Globus pallidus (tissue), 1 donor: ENCODE measurements around the gene ANXA2.
"Not testable (repeated sequence)": the region's sequence is repeated elsewhere in the genome, so short reads cannot be mapped to it uniquely, and the experiment has no call there.

ENCODE experiments used
- DNase-seq: peaks from one replicate; pipeline ENCODE4 v3.0.0-alpha.2; 2015; ENCODE audit warnings: low spot score

Gene ANXA2

DNA sequence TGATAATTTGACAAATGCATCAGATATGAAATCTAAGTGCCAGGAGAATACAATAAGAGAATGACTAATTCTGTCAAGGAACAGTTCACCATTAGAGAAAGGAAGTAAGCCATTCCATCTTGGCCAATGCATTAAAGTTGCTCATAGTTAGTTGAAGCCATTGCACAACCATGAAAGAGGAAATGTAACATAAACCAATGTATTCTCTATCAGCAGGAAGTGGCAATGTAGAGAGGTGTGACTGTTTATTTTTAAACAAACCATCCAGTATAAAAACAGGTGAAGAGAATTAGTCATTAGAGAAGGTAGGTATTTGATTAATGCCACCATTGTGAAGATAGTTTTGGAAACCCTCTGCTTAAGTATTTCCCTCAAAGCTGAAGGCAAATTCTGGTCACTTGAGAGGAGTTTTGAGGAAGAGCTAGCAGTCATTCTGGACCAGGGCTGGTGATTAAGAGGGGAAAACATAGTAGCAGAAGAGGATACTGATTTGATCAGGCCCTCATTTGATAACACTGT lies 10.7 kb upstream of the ANXA2 start:
- DNase-seq = no peak

DNA sequence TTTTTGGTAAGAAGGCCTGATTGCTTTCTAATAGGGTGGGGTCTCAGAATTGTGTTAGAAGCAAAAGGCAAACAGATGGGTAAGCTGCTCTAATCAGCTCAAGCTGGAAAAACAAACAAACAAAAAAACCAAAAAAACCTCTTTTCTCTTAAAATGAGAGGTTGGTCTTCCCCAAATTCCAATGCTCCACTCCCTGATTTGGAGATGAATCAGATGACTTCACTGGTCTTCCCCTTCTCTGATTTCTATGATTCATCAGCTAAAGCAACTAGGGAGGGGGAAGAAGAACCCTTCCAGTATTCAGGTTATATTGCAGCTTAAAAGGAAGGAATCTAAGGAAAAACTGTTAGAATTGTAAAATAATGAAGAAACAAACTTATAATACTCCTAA lies 9.6 kb upstream of the ANXA2 start:
- DNase-seq = no peak

DNA sequence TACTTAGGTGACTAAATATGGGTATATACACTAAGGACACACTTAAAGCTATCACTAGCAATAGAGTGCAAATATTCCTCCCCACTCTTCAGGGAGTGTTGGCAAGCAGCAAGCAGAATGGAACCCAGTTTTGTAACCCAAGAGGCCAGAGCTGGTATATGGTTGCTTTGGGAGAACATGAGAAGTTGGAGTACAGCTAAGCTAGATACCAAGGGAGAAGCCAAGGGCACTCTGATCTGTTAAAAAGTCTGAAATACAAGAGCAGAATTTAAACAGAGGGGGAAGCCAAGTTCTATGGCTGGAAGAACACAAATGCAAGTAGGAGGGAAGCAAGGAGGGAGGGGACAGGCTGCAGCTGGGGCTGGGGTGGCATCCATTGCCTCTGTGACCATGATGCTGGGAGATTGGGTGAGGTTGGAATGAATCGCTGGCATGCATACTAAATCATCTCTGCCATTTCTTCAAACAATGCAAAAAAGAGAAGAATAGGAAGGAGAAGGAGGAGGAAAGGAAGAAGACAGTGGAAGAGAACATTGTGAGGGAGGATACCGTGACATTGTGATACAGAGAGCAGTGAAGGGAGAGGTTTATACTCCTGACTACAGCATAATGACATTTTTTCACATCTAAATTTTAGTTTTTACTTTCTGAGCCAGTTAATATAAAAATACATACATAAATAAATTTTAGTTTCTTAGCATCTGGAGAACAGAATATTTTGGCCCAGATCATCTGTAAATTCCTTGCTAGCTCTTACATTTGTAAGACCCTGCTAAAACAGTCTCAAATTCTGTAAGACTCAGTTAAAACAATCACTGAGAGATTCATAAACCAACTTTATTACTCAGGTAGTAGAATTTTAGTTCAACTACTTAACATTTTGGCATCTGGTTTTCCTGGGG lies 9.0 kb upstream of the ANXA2 start:
- DNase-seq = no peak

DNA sequence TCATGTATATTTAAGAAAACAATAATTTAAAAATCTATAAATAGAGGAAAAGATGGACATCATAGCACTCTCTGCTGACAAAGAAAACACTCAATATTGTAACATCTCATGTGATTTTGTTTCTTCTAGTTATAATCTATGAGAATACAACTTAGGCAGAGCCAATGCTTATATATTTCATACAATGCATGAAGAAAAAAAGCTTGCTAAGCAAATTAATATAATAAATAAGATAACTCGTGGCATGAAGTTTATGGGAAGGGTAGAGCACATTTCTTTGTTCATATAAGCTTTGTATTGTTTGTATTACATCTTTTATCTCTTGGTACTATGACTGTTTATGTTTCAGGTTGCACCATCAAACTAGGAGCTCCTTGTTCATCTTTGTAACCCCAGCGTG lies 7.6 kb upstream of the ANXA2 start:
- no peak for DNase-seq

DNA sequence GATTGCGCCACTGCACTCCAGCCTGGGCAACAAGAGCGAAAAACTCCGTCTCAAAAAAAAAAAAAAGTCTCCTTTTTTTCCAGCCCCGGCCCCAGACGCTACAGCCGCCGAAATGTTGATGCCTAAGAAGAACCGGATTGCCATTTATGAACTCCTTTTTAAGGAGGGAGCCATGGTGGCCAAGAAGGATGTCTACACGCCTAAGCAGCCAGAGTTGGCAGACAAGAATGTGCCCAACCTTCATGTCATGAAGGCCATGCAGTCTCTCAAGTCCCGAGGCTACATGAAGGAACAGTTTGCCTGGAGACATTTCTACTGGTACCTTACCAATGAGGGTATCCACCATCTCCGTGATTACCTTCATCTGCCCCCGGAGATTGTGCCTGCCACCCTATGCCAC lies 6.6 kb upstream of the ANXA2 start:
- not testable (repeated sequence) for DNase-seq

DNA sequence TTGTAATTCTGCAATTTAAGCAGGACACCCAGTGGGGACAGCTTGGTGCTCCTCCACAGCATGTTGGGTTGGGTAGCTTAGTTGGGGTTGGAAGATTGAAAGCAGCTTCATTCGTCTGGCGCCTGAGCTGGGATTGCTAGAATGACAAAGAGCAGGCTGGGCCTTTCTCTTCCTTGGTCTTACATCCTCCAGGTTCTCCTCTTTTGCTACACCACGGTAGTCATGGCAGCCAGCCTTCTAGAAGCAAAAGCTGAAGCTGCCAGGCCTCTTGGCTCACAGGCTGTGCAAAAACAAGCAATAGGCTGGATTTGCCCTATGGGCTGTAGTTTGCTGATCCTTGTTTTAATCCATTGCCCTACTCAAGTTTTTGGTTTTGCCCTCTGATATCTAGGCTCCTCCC lies 3.2 kb upstream of the ANXA2 start:
- DNase-seq = no peak

DNA sequence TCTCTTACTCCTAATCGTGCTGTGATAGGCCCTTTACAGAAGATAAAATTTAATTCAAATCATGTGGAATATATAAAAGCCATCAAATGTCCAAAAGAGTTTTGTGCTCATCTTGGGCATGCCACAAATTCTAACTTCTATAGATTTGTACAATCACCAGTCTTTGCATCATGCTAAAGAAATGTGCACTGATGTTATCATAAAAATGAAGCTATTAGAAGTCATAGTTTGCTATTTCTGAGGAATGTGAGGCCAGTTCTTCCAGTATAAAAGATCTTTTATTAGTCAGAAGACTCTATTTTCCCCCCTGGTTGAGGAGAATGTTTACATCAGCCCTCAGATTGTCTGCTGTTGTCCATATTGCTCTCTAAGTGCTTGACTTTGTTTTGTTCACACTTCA lies 2.1 kb upstream of the ANXA2 start:
- no peak for DNase-seq

DNA sequence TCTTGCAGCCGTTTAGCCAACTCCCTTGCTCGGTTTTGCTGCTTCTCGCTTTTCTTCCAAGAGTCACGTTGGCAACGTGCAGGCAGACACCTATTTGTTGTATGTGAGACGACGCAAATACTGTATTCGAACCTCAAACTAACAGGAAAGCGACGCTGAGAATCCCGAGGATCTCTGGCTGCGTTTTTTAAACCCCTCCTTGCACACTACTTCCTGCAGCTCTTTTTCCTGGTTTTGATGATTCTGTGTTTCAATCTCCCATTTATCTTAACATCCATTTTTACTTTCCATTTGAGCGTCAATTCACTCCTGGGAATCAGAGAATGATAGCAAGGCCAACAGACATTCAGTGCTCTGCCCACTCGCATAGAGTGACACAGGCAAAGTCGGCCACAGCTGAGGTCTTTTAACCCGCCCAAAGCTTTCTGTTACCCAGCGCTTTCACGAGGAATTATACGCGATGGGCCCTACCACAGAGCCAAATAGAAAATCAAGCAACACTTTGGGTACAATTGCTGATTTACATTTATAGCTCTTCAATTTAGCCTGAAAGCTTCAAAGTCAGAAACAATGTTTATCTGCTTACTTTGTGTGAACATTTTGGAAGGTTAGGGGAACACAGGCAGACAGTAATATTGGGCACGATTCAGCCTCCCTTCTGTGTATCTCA lies 1.6 kb upstream of the ANXA2 start:
- no peak for DNase-seq

DNA sequence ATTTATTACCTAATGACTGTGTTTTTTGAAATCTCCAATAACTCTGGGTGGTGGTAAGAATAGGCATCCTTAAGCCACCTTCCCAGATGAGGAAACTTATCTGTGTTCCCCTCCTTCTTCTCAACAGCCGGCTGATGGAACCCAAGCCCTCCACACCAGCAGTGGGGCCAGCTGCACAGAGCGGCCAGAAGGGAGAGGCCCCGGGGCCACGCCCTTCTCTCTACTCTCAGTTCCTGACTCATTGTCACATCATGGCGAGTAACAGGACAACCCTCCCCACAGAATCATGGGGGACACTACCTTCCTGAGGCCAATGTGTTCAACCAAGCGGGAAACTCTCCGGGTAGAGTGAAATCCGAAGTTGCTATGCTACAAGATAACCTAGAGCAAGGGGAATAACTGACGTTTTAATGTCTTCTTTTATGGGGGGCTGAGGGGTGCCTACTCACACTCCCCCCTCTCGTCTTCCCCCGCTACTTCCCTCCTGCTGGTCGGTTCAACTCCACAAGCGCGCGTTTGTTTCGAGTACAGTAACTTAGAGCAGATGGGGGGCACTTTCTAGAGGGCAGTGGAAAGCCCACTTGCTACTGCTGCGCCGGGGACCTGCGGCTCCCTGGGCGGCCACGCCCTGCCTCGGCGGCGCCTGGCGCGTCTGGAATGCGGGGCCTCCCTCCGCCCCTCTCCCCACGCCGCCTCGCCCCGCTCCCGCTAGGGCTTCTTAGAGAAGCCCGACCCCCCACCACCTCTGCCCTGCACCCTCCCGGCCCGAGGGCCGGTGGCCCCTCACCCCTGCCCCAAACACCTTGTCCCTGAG lies 621 bp downstream of the ANXA2 start:
- no peak for DNase-seq

DNA sequence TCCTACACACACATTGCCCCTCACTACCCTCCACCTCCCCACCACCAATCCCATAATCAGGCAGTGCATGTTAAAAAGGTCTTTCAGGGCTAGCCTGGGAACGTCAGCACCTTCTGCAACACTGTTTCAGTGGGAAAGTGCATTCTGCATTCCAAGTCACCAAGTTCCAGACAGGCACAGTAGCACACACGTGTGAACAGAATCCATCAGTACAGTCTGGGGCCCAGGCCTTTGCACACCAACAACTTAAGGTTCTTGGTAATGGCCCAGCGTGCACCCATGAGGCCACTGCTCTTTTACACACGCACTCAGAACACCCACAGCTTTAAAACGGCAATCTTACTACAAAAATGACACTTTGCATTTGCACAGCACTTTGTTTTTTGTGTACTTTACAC lies 1.2 kb downstream of the ANXA2 start:
- DNase-seq = no peak

DNA sequence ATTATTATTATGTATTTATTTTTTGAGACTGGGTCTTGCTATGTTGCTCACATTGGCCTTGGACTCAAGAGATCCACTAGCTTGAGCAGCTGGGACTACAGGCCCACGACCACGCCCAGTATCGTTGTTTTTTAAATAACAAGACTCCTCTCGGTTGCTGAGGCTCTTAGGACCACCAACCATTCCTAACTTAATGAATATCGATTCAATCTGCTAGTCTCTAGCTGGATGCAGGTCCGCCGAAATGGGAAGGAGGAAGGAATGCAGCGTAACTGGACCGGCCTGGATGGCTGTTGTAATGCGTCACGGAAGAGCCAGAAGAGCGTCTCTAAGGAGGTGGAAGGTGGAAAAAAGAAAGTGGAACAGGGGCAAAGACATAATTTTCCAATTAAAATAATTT lies 1.7 kb downstream of the ANXA2 start:
- DNase-seq = no peak

DNA sequence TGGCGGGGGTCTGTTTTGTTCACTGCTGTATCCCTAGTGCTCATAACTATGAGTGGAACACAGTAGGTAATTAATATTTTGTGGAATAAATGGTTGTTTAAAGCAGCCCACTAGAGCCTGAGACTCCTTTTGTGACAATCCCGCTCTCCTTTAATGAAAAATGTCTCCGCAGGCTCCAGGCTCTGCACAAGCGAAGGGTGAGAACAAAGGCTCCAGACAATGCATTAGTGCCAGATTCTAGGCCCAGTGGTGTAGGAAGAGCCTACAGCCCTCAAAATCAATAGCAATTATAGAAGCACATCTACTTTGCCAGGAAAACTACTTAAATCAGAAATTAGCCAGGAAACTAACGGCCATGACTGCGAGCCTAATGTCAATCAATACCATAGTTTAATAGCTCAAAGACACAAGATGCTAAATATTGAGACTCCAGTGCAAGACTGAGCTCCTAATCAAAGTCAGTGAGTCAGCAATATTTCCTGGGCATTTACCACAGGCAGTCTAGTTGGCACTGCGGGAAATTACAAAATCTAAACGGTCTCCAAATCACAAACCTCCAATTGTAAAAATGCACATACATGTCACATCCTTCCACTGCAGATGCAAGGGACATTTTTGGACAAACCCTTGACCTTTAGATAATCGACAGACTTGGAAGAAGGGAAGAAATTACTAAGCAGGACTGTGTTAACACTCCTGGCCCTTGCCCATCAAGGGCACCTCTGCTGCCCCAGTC lies 2.3 kb downstream of the ANXA2 start:
- DNase-seq = no peak

DNA sequence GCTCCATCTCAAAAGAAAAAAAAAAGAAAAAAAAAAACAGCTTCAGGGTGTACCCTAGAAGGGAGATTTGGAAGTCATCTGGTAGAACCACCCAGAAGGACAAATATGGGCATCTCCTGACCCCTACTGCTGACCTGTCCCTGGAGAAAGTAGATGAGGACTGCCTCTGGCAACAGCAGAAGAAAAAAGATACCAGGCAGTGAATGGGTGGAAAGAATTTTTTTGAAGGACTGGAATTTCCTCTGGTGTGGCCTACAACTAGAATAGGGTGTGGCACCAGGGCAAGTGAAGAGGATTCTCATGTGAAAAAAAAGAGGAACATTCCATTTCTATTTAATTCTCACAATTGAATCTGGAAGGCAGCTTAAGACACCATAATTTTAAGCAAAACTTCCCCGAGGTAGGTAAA lies 3.1 kb downstream of the ANXA2 start:
- no peak for DNase-seq

DNA sequence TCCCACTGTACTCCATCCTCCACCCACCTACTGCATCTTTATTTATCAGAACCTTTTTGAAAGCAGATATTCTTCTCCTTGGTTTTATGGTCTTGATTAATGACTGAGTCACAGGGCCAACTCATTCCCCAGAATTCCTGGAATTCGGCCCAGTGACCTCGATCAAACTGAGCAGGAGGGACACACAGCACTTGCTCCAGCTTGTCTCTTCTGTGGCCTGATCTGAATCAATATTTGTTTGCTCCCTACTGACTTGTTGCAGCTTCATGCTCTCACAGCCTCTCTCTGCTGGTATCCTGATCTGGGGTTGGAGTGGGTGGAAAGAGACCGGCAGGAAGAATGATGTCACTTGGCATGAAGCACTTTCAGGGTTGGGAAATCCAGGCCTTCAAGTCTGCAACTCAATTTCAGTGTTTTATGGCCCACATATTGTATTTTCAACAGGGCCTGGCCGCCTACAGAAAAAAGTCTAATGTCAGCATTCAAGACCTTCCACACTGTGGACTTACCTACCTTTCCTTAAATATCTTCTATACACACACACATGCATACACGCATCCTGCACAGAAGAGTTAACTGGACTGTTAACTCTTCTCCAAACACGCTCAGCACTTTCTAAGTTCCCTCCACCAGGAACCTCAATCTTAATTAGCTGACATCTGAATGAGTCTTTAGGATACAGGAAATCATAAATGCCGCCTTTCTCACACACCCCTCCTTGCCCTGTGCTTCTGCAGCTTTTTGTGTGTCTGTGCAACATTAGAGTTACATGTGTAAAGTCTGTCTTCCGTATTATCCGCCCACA lies 4.6 kb downstream of the ANXA2 start:
- DNase-seq = no peak

DNA sequence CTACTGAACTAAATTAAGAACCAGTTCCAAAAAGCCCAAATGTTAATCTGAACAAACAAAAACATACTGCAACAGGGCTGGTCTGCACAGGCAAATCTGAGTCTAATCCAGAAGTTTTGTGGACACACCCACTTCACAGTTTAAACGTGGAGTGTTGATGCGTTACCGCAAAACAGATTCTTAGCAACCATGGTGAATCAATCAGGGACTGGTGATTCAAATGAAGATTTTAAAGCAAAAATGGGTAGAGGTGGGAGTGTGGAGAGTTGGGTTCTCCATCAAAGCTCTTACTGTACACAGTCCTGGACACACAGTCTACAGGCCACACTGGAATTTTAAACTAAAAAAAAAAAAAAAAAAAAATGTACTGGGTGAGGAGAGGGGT lies 5.2 kb downstream of the ANXA2 start:
- no peak for DNase-seq

DNA sequence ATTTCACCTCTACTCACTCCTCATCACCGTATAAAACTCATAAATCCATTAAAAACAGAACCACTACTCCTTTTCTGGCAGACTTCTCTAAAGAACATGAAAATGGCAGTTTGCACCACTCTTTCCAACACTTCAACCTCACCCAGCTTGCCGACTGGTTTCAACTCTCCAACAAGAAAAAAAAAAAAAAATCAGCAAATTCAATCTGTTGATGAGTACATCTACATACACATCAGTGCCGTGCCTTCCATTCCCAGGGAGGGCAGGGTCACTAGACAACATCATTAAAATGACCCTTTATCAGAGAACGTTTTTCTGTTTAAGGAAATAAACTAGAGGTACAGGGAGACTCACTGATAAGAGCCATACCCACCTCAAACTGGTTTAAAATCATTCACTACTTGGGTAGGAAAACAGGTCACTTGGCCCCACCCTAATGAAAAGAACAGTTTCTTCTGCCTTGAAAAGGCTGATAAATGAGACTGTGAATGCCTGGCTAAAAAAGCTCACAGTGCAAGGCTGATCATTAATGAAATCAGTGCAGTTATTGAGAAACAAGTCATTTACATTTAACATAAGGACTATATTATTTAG lies 6.0 kb downstream of the ANXA2 start:
- no peak for DNase-seq

DNA sequence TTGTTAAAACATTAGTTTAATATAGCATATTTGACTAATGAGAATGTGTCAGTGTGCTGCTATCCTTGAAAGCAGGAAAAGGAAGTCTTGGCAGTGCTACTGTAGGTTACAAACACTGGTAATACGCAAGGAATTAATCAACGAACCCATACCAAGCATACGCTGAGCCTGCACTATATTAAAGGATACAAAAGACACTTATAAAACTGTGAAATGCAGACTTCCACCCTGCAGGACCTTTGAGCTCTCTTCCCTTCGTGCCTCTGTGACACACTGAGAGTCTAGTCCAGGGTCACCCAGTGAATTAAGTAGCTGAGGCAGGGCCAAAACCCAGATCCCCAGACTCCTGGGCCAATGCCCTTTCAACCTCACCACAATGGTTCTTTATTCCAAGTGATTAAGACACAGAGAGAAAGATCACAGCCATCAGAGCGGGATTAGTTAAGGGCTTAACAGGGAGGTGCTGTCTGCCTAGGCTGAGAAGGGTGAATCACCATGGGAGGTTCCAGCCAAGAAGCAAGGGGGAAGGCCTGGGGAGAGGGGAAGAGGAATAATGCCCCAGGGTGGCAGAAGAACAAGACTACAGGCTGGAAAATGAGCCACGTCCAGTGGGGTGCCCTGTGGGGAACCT lies 6.8 kb downstream of the ANXA2 start:
- DNase-seq = no peak

DNA sequence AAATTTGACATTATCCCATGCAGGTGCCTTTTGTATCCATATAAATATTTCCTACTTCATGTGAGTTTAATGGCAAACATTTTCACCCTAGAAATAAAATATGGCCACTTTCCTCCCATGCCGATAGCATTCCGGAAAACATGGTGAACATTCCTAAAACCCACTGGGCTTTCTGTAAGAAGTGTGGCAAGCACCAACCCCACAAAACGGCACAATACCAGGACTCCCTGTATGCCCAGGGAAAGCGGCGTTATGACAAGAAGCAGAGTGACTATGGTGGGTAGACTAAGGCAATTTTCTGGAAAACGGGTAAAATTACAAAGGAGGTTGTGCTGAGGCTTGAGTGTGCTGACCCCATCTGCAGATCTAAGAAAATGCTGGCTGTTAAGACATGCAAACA lies 7.6 kb downstream of the ANXA2 start:
- DNase-seq = no peak

DNA sequence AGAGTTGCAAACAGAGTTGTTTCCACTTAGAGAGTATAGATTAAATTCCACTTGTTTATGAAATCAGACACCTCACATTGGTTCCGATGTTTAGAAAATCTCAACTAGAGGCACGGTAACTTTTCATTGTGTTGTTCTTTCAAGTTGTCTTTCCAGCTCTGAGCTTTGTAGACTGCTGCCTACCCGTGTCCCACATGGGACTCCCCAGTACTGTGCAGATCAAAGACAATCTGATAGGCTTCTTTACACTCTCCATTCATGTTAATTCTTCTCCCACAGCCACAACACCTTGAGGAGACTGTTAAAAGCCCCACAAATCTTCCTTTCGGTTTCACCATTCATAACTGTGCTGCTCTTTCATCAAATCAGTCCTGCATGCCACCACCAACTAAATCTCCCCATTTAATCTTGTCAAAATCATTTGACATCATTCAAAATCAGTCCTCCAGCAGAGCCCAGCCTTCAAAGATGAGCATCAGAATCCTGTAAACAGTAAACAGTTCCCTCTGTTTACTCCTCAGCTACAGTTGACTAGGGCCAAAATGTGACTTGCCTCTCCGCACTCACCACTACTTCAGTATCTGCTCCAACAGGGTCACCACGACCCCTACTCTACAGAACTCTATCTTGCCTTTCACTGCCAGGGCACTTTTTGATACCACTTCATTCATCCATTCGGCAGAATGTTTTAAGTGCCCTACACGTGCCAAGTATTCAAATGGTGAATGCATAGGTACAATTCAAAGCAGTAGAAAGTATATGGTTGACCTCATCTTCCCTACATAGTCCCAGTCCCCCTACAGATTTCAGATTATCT lies 8.3 kb downstream of the ANXA2 start:
- DNase-seq = no peak
